GM18907 (cell line): Measurements from ENCODE around the gene STK35.
"Not testable (repeated sequence)": the region's sequence is repeated elsewhere in the genome, so short reads cannot be mapped to it uniquely, and the experiment has no call there.

Experiments used
- ATAC-seq: cut with Tn5 transposase; IDR thresholded peaks from one replicate; pipeline ENCODE4 v1.9.1; 2021; ENCODE audit warnings: mild to moderate bottlenecking, moderate library complexity; ENCODE audit not compliant: unreplicated experiment

STK35 gene

DNA sequence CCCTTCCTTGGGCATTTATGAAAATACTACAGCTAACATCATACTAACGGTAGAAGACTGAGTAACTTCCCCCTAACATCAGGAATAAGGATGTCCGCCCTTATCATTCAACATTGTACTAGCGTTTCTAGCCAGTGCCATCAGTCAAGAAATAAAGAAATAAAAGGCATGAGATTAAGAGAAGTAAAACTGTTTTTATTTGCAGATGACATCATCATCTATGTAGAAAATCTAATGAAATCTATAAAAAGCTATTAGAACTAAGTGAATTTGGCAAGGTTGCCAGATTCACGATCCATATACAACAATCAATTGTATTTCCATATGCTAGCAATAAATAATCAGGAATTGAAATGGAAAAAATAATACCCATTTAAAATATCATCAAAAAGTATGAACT is 54.6 kb downstream of the STK35 start:
- no peak for ATAC-seq

DNA sequence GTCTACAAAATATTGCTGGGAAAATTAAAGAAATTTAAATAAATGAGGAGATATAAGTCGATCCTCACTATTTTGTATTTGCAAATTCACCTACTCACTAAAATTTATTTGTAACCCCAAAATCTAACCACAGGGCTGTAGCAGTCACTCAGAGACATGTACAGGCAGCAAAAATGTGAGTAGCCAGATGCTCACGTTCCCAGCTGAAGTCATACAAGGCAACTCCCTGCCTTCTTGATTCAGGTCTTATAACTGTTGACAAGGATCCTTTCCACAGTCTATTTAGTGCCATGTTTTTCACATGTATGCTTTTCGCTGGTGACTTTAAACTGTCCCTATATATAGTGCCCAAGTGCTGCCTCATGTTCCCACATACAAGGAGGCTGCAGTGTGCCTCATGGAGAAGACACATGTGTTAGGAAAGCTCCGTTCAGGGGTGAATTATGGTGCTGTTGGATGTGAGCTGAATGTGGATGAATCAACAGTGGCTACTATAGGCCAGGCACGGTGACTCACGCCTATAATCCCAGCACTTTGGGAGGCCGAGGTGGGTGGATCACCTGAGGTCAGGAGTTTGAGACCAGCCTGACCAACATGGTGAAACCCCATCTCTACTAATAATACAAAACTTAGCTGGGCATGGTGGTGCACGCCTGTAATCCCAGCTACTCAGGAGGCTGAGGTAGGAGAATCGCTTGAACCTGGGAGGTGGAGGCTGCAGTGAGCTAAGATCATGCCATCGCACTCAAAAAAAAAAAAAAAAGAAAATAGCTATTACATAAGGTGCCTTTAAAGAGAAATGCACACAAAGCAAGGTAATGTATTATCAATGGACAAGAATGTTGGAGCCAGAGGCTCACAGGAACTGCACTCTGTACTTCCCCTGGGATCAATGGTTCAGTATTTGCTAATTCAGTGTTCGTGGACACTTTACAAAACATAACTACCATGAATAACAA is 55.3 kb downstream of the STK35 start:
- ATAC-seq: no peak

GRCh38 chr20:2162125-2162822 is 60.6 kb downstream of the STK35 start:
- ATAC-seq: no peak

- ATAC-seq: no peak
Measured at GRCh38 chr20:2162823-2163166, 61.2 kb downstream of the STK35 start.

DNA sequence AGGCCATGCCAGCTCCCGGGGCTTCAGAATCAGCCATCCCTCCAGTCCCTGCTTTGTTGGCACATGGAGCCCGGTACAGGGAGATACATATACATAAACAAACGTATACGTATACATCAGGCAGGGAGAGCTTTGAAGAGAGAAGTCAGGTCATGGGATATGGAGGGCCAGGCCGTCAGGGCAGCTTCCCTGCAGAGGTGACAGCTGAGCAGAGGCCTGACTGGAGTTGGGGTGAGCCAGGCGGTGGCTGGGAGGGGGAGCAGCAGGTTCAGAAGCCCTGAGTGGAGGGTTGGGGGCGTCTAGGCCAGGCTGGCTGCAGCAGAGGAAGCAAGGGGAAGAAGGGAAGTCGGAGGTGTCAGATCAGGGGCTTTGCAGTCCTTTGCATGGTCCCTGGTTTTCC is 61.7 kb downstream of the STK35 start:
- ATAC-seq: no peak

DNA sequence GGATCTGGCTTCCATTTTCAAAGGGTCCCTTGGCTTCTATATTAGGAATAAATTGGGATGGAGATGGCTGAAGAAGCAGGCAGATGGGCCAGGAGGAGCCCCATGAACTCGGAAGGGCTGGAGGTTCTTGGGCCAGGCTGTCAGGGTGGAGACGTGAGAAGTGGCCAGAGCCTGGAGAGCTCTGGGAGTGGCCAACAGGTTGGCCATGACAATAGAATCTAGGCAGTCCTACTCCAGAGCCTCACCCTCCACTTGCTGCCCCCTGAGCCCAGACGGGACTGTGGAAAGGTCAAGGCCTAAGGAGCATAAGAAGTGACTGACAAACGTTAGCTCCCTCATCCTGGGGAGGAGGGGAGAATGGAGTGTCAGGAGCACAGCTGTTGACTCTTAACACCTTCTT is 62.1 kb downstream of the STK35 start:
- ATAC-seq: no peak

DNA sequence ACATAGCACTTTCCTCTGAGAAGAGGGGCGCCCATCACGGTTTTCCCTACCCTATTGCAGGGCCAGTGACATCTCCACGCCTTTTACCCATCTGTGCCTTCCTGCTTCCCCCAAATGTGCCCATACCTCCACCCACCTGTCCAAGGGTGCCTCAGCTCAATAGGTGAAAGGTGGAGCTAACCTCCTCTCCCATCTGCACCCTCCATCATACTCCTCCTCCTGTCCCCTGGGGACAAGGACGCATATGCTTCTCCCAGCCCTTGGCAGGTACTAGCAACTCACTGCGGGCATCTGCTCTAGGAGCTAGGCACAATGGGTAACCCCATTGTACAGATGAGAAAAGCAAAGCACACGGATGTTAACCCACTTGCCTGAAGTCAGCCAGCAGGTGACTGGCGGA is 62.8 kb downstream of the STK35 start:
- ATAC-seq: no peak

- no peak for ATAC-seq
Measured at GRCh38 chr20:2164966-2165365, 63.3 kb downstream of the STK35 start.

GRCh38 chr20:2165871-2166270 is 64.2 kb downstream of the STK35 start:
- no peak for ATAC-seq

GRCh38 chr20:2167112-2167511 is 65.5 kb downstream of the STK35 start:
- no peak for ATAC-seq

GRCh38 chr20:2168946-2169345 is 67.3 kb downstream of the STK35 start:
- ATAC-seq: no peak

- ATAC-seq: no peak
Measured at GRCh38 chr20:2169456-2170088, 67.9 kb downstream of the STK35 start.

GRCh38 chr20:2170404-2170803 is 68.8 kb downstream of the STK35 start:
- ATAC-seq: no peak

DNA sequence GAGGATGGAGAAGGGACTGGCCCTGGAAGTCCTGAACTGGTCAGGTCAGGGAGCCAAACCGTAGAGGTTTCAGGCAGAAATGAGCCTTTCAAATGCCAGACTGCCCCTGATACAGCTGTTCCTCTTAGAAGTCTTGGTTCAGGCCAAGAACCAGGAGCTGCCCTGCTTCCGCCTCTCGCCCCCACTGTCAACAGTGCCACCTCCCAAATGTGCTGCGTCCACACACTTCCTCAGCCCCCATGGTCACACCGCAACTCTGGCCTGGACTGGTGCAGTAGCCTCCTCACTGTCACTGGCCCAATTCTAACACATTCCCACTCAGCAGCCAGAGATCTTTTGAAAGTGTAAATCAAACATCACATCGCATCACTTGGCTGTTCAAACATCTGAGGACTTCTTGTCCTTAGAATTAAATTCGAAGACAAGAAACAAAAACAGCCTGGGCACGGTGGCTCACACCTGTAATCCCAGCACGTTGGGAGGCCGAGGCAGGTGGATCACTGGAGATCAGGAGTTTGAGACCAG is 69.7 kb downstream of the STK35 start:
- no peak for ATAC-seq

- ATAC-seq: not testable (repeated sequence)
Measured at GRCh38 chr20:2171840-2172239, 70.2 kb downstream of the STK35 start.

GRCh38 chr20:2172305-2173175 is 70.9 kb downstream of the STK35 start:
- ATAC-seq: no peak

DNA sequence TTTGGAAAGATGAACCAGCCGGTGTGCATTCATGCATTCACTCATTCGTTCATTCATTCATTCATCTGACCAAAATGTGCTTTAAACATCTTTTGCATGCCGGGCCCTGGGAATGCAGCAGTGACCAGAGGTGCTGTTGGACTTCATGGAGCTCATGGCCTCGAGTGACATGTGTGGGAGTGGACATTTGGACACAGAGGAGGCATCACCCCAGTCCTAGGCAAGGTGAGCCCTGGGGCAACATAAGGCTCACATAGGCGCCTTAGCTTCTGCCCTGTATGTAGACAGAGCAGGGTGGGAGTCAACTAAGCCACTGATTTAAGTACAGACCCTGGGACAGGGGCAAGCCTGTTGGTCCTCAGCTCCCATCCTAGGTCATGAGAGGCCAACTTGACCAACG is 71.6 kb downstream of the STK35 start:
- ATAC-seq: no peak

DNA sequence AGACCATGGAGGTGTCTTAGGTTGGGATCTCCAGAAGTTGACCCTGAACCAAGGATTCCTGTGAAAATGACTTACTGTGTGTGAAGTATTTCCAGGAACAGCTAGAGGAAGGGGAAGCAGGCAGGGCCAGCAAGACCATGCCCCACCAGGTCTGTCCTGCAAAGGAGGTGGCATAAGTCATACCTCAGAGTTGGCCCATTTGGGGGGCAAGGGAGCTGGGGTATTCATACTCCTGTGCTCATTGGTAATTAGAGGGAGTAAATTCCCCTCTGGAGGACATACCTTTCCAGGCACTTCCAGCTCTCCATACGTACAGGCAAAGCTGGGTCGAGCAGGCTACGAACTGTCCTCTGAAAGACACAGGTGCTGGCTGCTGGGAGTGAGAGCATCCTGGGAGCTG is 72.4 kb downstream of the STK35 start:
- ATAC-seq: no peak

DNA sequence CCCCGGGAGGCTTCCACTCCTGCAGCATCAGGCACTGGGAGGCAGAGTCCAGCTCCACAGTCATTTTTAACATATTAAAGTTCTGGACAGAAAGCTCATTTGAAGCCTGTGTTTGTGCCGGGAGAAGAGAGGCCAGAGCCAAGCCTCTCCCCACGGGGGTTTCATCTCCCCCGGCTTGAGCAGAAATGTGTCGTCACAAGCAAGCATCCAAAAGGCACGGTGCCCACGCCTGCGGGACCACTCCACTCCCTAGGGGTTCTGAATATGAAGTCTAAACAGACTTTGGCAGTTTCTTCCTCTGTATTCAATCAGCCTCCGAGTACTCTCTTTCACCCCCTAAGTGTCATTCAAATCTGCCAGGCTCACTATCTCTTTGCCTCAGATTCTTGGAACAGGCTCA is 75.3 kb downstream of the STK35 start:
- no peak for ATAC-seq
